NCI-H1417 (cell line): ENCODE measurements around the gene ADAMTS12.

ENCODE experiments used
- DNase-seq, 3 experiments: peaks; one replicate each; lab custom pipeline; 2025; lab: John Stamatoyannopoulos, UW

Gene ADAMTS12

DNA sequence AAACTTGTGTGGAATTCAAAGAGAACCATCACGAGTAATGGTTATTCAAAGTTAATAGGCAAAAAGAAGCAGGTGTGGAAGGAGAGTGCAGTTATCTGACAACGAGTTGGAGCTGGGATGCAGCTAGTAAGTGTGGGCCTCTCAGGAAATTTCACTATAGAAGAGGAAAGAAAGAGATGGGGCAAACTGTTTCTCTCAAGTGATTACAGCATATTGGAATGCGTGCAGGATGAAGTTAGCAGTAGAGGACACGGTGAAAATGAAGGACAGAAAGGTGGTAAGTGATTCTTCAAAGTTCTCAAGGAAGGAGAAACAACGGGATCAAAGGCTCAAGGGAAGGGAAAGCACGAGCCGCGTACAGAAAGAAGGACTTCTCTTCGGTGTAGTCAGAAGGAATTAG, 84.0 kb downstream of the ADAMTS12 start:
- DNase-seq: no peak

DNA sequence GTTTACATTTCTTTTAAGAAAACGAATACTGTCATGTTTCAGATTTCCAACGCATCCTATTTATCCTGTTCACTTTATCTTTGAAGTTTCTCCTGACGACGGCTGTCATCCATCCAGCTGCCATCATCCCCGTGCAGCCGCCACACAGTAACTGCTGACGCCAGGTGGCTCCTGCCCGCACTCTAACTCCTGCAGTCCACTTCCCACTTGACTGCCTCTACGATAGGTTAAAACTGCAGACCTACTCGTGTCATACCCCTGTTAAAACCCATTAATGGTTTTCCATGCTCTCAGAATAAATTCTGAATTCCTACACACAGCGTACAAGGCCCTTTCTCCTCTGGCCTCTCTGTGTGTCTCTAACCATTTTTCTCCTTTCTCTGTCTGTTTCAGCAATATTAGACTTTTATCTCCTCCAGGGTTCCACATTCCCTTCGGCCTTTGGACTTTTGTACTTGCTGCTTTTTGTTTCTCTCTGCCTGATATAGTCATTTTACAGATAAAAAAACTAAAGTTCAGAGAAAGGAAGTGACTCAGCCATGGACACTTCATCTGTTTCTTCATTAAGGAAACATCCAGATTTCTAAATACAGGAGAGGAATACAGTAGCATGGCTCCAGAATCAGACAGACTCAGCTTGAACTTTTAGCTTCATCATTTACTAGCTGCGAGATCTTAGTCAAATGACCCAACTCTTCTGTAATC, 84.9 kb downstream of the ADAMTS12 start:
- DNase-seq: peak in 1 of 3 experiments; percentile 25

DNA sequence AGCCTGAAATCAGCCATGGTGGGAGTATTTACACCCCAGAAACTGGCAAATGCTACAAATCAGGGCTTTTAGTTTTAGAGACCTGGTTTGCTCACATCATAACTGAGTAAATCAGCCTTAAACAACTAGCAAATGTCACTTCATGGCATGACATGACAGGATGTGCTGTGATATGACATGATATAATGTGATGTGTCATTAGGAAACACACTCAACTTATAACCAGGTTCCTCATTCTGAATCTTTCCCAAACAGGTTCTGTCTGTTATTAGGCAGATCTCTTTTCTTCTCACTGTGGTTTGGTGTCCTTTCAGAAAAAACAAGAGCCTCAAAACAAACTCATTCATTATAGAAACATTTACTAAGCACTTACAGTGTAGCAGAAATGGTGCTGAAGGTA, 90.5 kb downstream of the ADAMTS12 start:
- no peak for DNase-seq

DNA sequence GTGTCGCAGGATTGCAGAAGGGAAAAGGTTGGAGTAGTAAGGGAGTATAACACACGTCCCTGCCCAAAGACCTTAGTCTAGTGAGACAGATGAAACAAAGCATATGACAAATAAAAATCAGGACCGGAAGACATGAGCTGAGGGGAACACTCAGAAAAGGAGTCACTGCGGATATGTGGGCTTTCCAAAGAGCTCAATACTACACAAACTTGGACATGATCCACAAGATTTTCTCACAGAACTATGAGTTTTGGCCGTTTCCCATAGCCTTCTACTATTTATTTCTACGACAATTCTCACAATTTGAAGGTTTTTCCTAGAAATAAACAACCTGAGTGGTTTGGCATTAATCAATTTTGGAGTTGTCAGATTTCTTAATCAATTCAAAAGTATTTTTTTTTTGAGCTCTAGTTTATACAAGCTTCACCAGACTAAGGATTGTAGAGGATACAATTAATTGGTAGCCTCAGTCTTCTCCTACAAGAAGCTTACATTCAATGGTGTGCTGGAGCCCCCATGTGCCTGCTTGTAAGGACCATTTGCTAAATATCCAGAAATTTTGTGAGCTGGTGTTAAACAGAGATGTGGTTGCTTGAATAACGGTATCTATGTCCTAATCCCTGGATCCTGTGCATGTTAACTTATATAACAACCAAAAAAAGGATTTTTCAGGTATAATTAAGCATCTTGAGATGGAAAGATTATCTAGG, 91.4 kb downstream of the ADAMTS12 start:
- no peak for DNase-seq

DNA sequence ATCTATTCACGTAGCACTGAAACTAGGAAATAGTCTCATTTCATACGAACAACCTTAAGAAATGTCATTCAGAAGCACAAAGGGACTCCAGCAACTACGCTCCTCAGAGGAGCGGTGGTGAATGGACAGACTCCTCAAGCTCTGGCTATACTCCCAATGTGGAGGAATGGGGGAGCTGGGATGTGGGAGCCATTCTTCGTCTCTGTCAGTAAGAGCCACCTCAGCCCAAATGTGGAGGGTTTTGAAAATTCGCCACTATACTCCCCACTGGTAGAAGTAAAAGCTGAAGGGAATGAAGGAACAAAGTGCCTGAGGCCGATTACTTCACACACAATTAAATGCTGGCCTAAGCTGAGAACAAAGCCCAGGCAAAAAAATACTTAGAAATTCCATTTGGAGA, 96.3 kb downstream of the ADAMTS12 start:
- no peak for DNase-seq

DNA sequence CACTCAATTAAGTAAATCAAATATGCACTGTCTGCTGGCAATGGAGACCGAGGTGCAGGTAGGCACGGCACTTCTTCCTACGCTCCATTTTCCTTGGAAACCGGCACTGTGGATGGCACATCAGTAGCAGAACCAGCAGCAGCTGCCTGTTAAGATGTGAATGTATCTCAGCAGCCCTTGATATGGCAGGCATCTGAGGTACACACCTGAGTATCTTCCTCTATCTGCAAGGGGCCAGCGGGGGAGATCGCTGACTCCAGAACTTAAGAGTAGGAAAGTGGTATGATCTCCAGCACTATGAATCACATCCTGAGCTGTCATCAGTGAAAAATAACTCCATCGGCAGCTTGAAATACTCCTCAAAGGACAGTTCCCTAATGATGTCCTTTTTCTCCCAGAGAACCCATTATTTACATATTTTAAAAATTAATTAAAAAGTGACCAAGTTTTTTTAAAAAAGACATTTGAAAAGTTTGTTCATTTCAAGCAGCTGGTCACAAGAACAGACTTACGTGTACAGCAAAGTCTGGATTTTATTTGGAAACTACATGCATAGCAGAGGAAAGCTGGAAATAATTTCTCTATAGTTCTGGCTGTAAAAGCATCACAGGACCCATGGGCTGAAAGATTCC, 97.1 kb downstream of the ADAMTS12 start:
- DNase-seq: no peak

DNA sequence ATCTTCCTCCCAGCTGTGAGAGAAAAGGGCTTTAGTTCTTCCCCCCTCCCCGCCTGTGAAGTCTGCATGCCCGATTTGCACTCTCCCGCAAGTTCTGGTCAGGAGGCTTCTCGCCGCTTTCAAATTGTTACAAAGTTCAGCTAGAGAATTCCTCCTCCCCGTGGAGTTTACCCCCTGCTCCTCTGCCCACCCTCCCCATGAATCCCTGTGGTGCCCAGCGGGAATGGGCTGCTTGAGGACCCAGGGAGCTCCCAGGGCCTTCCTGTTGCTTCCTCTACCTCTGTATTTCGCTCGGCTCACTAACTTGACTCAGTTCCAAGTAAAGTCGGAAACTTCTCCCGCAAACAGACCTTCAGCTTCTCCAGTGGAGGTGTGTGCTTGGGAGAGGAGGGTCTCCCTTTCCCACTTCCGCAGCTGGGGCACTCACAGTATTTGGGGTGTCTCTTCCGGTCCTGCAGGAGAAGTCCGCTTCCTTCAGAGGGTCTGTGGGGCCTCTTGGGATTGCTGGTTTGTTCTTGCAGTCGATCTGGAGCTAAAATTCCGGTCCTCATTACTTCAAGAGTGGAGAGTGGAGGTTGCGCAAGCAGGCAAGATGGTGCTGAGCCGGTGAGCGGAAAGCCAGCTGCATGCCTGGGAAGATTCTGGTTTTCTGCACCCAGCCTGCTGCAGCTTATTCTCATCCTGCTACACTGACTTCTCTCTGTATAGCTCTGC, 97.8 kb downstream of the ADAMTS12 start:
- no peak for DNase-seq

DNA sequence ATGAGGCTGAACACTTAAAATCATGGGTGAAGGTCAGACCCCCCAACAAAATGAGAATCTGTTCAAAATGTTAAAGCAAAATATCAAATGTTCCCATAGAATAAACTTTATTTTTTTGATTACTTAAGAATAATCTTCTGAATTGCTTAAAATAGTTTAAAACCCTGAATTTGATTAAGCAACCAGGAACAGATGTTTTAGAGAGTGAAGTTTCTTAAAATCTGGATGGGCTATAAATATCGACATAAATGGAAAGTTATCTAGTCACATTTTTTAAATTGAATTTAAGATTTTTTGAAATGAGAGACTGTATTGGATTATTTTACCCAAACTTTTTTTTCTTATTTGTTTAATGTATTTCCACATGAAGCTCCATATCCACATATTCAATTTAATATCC, 98.5 kb downstream of the ADAMTS12 start:
- no peak for DNase-seq

DNA sequence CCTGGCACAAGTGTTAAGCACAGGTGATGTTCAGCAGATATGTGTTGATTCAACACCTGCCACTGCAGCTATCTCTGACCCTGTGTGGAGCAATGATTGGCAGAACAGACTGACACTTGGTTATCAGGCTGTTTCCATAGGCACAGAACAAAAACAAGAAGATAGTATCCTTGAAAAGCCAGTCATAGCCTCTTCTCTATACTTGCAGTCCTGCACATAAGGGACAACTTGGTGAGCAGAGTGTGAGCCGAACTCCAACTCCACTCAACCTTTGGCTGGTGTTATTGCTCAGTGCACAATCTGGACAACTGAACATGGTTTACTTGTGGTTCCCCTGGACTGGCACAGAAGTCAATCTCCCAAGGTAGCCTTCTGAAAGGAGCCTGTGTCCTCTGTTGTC, 99.2 kb downstream of the ADAMTS12 start:
- DNase-seq: no peak

DNA sequence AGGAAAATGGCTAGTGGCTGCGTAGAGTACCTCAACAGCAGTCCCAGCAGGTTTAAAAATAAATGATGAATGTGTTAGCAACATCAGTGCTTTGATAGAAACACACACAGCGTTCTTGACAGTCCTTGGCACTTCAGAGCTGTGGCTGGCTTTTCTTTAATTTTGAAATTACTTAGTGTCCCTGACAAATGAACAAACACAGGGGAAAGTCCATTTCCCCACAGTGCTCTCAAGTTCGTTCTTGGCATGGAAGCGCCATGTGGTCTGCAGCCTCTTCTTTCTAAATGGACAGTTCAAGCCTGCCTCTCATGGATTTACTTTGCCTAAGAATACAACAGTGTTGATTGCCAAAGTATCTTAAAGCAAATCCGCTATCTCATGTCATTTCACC, 102.2 kb downstream of the ADAMTS12 start:
- no peak for DNase-seq

DNA sequence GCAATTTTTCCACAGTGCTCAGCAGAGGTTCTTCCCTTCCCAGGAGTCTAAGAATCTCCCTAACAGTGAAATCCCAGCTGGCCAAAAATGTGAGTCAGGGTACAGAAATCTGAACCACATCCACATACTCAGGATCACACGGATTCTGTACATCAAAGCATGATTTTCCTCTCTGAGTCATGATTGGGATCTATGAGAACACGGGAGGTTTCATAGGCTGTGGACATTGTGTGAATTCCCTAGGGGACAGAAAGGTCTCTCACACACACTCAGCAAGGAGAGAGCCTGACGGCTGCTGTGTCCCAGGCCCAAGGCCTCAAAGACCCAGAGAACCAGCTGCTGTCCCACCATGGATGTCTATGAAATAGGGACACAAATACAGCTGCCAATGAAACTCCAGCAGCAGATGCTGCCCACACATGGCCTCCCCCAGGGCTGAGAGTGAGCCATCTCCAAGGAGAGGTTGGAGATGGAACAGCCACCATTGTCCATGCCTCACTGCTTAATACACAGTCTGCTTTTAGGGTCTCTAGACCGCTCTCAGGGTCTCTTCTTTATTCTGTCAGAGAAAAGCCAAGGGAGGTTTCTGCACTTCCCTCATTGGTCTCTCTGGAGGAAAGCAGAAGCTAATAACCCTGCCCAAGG, 102.7 kb downstream of the ADAMTS12 start:
- DNase-seq: no peak

DNA sequence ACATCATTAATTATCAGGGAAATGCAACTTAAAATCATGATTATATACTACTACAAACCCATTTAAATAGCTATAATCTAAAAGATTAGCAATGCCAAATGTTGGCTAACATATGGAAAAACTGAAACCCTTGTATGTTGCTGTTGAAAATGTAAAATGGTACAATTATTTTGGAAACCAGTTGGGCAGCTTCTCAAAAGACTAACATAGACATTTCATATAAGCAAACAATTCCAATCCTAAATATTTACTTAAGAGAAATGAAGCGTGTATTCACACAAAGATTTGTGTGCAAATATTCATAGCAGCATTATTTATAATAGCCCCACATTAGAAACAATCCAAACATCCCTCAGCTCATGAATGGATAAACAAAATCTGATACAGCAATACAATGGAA, 106.2 kb downstream of the ADAMTS12 start:
- DNase-seq: no peak

DNA sequence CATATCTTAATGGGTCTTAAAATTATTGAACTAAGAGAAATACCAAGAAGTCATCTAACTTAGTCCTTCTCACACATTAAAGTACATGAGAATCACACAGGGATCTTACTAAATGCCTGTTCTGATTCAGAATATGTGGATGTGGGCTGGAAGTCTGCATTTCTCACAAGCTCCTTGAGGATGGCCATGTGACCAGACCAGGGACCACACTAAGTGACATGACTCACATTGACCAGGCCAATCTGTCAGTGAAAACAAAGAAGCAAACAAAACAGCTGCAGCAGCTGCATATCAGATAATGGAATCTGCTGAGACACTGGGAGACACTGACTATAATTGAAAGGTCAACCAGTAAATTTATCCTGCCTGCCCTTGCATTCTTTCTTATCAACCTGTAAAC, 110.5 kb downstream of the ADAMTS12 start:
- DNase-seq: no peak

DNA sequence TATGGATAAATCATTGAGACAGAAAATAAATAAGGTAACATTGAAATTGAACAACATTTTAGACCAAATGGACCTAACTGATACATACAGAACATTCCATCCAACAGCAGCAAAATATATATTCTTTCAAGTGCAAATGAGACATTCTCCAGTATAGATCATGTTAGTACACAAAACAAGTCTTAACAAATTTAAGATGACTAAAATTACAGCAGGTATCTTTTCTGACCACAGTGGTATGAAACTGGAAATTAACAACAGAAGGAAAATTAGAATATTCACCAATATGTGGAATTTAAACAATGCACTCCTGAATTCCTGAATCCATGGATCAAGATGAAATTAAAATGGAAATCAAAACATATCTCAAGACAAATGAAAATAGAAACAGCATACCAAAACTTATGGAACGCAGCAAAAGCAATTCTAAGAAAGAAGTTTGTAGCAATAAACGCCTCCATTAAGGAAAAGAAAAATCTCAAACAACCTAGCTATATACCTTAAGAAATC, 115.6 kb downstream of the ADAMTS12 start:
- no peak for DNase-seq

DNA sequence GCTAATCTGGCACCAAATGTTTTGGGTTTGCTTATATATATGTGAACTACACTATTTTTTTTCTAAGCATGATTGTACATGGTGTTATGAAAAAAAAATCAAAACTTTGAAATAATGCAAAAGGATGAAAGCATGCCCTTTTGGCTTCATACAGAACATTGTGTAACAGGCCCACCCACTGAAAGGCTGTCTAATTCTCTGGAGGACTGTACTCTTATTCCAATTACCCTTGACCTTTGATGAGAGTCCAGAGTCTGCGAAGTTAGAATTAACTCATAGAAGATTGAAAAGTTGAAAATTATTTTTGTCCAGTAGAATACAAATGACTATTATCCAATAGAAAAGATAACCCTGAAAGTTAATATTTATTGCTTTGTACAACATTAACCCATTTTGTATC, 117.4 kb downstream of the ADAMTS12 start:
- no peak for DNase-seq

DNA sequence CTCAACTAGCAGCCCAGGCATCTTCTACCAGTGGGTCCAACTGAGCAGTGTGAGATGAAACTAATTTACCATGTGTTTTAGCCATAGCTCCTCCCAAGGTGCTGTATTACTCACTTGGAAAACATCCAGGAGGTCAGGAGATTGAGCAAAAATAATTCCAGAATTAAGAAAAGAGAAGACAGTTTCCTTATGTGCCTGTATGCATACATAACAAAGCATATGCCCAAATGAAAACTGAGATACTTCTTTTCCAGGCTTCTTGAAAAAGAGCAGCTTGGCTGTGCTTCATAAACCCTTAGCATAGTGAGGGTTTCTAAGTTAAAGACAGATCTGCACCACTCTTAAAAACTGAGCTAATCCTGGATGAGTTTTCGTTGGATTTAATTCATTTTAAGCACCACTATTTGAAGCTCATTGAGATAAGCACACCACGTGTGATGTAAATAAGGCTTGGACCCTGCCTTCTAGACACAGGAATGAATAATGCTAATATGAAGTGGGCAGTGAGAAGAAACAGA, 119.4 kb downstream of the ADAMTS12 start:
- DNase-seq: no peak

DNA sequence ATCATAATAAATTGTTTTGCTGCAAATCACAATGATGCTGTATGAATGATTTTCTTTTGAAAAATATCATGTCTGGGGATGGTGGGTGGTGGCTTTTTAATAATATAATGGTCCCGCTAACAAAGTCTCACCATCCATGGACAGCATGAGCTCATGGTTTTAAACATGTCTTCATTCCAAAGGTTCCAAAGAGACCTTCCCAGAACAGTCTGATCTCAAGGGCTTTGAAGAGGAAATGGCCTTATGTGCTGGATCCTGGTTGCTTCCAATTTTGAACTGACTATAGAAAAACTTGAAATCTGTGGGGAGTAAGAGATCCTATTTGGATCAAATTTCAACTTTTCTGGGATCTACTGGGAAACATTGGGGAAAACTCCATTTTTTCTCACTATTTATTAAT, 121.8 kb downstream of the ADAMTS12 start:
- no peak for DNase-seq

DNA sequence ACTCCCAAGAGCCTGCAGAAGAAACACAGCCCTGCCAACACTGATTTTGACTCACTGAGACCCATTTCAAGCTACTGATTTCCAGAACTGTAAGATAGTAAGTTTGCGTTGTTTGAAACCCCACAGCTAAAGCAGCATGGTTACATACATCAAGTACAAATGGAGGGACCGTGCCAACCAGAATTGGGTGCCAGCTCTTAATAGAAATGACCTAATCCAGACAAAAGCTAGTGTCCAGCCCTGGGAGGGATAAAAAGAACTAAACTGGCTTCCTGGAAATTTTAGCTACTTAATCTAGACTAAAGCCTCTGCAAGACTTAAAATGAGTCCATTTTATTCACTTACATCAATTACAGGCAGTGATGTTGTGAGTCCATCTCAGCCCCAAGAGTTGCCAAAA, 122.6 kb downstream of the ADAMTS12 start:
- no peak for DNase-seq

DNA sequence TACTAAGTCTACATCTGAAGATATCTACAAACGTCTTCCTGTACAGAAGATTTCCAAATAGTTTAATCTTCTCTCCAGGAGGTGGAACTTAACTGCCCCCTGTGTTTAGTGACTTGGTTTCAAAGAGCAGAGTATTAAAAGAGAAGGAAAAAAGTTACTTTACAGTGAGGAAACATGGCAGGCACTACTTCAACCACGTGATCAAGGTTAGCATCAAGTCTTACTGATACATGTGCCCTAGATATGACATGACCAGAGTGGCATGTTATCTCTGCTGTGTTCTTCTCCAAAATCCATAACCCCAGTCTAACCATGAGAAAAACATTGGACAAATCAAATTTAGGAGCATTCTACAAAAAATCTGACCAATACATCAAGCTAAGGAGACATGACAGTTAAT, 125.8 kb downstream of the ADAMTS12 start:
- DNase-seq: no peak

DNA sequence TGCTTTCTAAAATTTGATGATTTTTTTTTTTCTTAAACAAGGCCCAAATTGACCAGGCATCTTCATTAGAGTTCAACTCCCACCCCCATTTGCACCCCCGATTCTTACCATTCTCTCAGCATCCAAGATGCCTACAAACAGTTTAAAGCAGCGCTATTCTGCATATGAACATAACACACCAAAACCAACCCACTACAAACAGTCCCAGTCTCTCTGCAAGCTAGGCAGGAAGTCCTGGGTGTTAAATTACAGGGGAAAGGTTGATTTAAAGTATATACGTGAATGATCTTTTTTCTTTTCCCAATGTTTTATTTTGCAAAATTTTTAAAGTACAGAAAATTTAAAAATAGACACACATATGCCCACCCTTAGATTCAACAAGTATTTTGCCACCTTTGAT, 127.0 kb downstream of the ADAMTS12 start:
- no peak for DNase-seq

DNA sequence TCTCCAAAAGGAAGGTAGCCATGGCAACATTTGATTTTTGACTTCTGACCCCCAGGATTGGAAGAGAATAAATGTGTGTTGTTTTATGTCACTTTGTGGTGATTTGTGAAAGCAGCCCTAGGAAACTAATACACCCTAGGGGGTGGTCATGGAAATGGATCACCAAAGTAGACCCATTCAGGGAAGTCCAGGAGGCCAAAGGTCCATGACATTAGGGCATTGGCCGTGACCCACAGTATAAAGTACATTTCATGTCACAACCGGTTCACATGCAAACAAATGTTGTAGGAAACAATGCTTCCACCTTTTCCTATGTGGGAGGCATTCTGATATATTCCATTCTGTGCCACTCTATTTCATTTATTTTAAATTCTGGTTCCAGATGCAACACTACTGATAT, 128.4 kb downstream of the ADAMTS12 start:
- DNase-seq: no peak

DNA sequence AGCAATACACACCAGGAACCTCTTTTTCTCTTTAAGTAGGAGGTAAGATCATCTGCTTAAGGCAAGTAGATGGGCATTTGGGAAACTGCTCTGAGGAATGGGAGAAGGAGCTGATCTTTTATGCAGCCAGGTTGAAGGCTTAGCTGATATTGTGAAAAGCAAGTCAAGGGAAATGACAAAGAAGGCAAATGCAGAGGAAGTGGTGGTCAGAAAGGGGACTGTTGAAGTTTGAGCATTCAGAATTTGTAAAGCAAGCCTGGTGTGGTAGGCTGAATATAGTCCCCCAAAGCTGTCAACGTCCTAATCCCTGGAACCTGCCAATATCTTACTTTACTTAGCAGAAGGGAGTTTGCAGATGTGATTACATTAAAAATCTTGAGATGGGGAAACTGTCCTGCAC, 128.9 kb downstream of the ADAMTS12 start:
- DNase-seq: no peak
